K562 (cell line): ENCODE data around the gene PRR19. TPM values are rescaled to one million over a fixed set of nuclear protein-coding genes. Genes with fewer than 3 reads are reported as not detected.

ENCODE experiments used
- ATAC-seq: fragments of 200-7000 bp; cut with Tn5 transposase; 3 replicates; pipeline ENCODE4 v1.9.1; 2020; ENCODE audit warnings: moderate library complexity
- BruUV-seq: library from RNA; stranded (reverse); fragments of 400-500 nt; replicated peaks from 2 replicates; lab custom pipeline; 2021; lab: Mats Ljungman, UMichigan
- CTCF ChIA-PET: fragments of 300-600 bp; formaldehyde crosslinking; extraction: SDS; loops from one replicate; lab custom pipeline; 2021; ENCODE audit warnings: low intra/inter-chr PET ratio; lab: Yijun Ruan, JAX
- POLR2A ChIA-PET: fragments of 300-600, 350-650 bp; sonication (Branson Sonifier 250); formaldehyde crosslinking; extraction: SDS; loops from one replicate; lab custom pipeline; 2021; ENCODE audit warnings: antibody characterized with exemption, inconsistent platforms; lab: Yijun Ruan, JAX
- DNase-seq, 4 experiments: peaks; one replicate each; pipeline versions ENCODE4 v3.0.0 to v3.0.0-alpha.2; 2011 to 2018; ENCODE audit warnings: low spot score in 3 of 4, mixed read lengths in 3 of 4; ENCODE audit errors: extremely low read depth in 1 of 4
- FAIRE-seq: peaks from 2 replicates; lab custom pipeline; 2011; peaks lifted over from hg19 to GRCh38; lab: Jason Lieb, UNC
- H2AFZ ChIP-seq: 2 replicates; pipeline ENCODE4 v1.6.0; 2011; ENCODE audit warnings: low read depth, low read length, control low read depth, inconsistent platforms
- H3K27ac ChIP-seq: fragments of 200-600 bp; 3 replicates; pipeline ENCODE4 v1.8.0; 2011; ENCODE audit warnings: low read depth, mild to moderate bottlenecking, control low read depth, inconsistent platforms, low read length, moderate library complexity, mixed read lengths; ENCODE audit errors: extremely low read depth
- H3K27me3 ChIP-seq, 2 experiments: fragments of 300-600 bp in 1 of 2; 2 replicates in 1 of 2; 3 replicates in 1 of 2; pipeline versions ENCODE4 v1.6.0 to v1.8.0; 2011; ENCODE audit warnings: inconsistent platforms in 2 of 2, low read length in 2 of 2, mild to moderate bottlenecking in 1 of 2, mixed read lengths in 1 of 2, moderate library complexity in 1 of 2; ENCODE audit not compliant: control insufficient read depth in 2 of 2, insufficient read depth in 2 of 2
- H3K36me3 ChIP-seq: fragments of 300-600 bp; 3 replicates; pipeline ENCODE4 v1.8.0; 2011; ENCODE audit warnings: mild to moderate bottlenecking, low read length, inconsistent platforms; ENCODE audit not compliant: control insufficient read depth, insufficient read depth
- H3K4me1 ChIP-seq, 2 experiments: fragments of 200-600 bp in 1 of 2; replicated peaks in 1 of 2; 2 replicates in 1 of 2; 3 replicates in 1 of 2; pipeline versions ENCODE4 v1.5.1 to v1.8.0; 2011; ENCODE audit warnings: inconsistent platforms in 2 of 2, low read length in 2 of 2, mild to moderate bottlenecking in 1 of 2, mixed read lengths in 1 of 2, moderate library complexity in 1 of 2; ENCODE audit not compliant: control insufficient read depth in 2 of 2, insufficient read depth in 2 of 2
- H3K4me2 ChIP-seq: 2 replicates; pipeline ENCODE4 v1.6.1; 2011; ENCODE audit warnings: low read length, control low read depth, inconsistent platforms, mixed read lengths; ENCODE audit not compliant: insufficient read depth
- H3K4me3 ChIP-seq: fragments of 200-600 bp; sonication (generic), shearing (Covaris generic); 2 replicates; pipeline ENCODE4 v1.5.1; 2016; ENCODE audit warnings: control low read depth, inconsistent platforms
- H3K79me2 ChIP-seq: fragments of 200-600 bp; 3 replicates; pipeline ENCODE4 v1.8.0; 2011; ENCODE audit warnings: low read length, inconsistent platforms; ENCODE audit not compliant: control insufficient read depth, insufficient read depth
- H3K9ac ChIP-seq, 2 experiments: 2 replicates each; pipeline versions ENCODE4 v1.6.0 to v1.6.1; 2011; ENCODE audit warnings: low read depth in 2 of 2, low read length in 2 of 2, control low read depth in 1 of 2, inconsistent platforms in 1 of 2, mild to moderate bottlenecking in 1 of 2, mixed read lengths in 1 of 2; ENCODE audit not compliant: insufficient read depth in 1 of 2
- H3K9me1 ChIP-seq: one replicate; pipeline ENCODE4 v1.6.0; 2011; ENCODE audit warnings: inconsistent platforms, mild to moderate bottlenecking, low read length, moderate library complexity; ENCODE audit not compliant: control insufficient read depth, insufficient read depth
- H3K9me3 ChIP-seq: replicated peaks from 2 replicates; pipeline ENCODE4 v1.5.1; 2011; ENCODE audit warnings: low read depth, low read length, inconsistent platforms; ENCODE audit not compliant: control insufficient read depth, insufficient read depth
- H4K20me1 ChIP-seq: replicated peaks from 2 replicates; pipeline ENCODE4 v1.6.1; 2011; ENCODE audit warnings: low read length, inconsistent platforms, mixed read lengths; ENCODE audit not compliant: control insufficient read depth, insufficient read depth
- BCL6 ChIP-seq: fragments of 250-450 bp; sonication (Bioruptor Pico); IDR thresholded peaks from 2 replicates; pipeline ENCODE4 v1.4.0; 2020
- CHD2 ChIP-seq: IDR thresholded peaks from 2 replicates; pipeline ENCODE4 v1.6.1; 2011; ENCODE audit warnings: low read depth, low read length
- CXXC5 ChIP-seq: fragments of 250-450 bp; sonication (Bioruptor Pico); IDR thresholded peaks from 2 replicates; pipeline ENCODE4 v1.8.0; 2022; ENCODE audit warnings: inconsistent platforms, mild to moderate bottlenecking, moderate library complexity
- DIDO1 ChIP-seq: fragments of 450-650 bp; IDR thresholded peaks from 2 replicates; pipeline ENCODE4 v1.6.1; 2016; ENCODE audit warnings: low read depth, missing biosample characterization, missing genetic modification characterization
- GTF2E2 ChIP-seq: fragments of 200-800 bp; sonication (Bioruptor generic); IDR thresholded peaks from 2 replicates; pipeline ENCODE4 v1.6.1; 2016; ENCODE audit warnings: missing genetic modification characterization, missing compliant biosample characterization
- HOMEZ ChIP-seq: fragments of 250-450 bp; sonication (Bioruptor Pico); IDR thresholded peaks from 2 replicates; pipeline ENCODE4 v1.4.0; 2020; ENCODE audit warnings: mild to moderate bottlenecking, moderate library complexity
- MYNN ChIP-seq, 2 experiments: sonication (generic); formaldehyde crosslinking in 1 of 2; IDR thresholded peaks; 2 replicates each; pipeline versions ENCODE4 v1.5.0 to v1.6.1; 2016 to 2020; ENCODE audit warnings: antibody characterized with exemption in 1 of 2, missing genetic modification reagents in 1 of 2
- NCOA2 ChIP-seq, 2 experiments: fragments of 450-650 bp; IDR thresholded peaks; 2 replicates each; pipeline ENCODE4 v1.6.1; 2018; ENCODE audit warnings: mild to moderate bottlenecking in 2 of 2, moderate library complexity in 1 of 2; ENCODE audit not compliant: partially characterized antibody in 2 of 2
- OTX1 ChIP-seq: fragments of 450-650 bp; formaldehyde crosslinking; IDR thresholded peaks from 2 replicates; pipeline ENCODE4 v1.4.0; 2022; ENCODE audit warnings: mild to moderate bottlenecking
- SETDB1 ChIP-seq: IDR thresholded peaks from one replicate; pipeline ENCODE4 v1.6.1; 2012; ENCODE audit warnings: low read length, control low read depth, inconsistent platforms
- STAT5A ChIP-seq: IDR thresholded peaks from 2 replicates; pipeline ENCODE4 v1.6.1; 2012; ENCODE audit warnings: low read length, inconsistent platforms, borderline replicate concordance
- TEAD1 ChIP-seq, 2 experiments: fragments of 450-650 bp in 1 of 2; sonication (generic) in 1 of 2; formaldehyde crosslinking; IDR thresholded peaks; 2 replicates each; pipeline versions ENCODE4 v1.4.0 to v1.8.0; 2020 to 2022; ENCODE audit warnings: mild to moderate bottlenecking in 2 of 2, missing genetic modification reagents in 1 of 2
- ZFX ChIP-seq: sonication (generic); formaldehyde crosslinking; IDR thresholded peaks from 2 replicates; pipeline ENCODE4 v1.8.0; 2022; ENCODE audit warnings: mild to moderate bottlenecking, missing genetic modification reagents, moderate library complexity
- ZNF121 ChIP-seq: sonication (generic); formaldehyde crosslinking; conservative IDR thresholded peaks from 2 replicates; pipeline ENCODE4 v1.8.0; 2022; ENCODE audit warnings: missing genetic modification reagents
- ZNF431 ChIP-seq: sonication (generic); formaldehyde crosslinking; IDR thresholded peaks from 2 replicates; pipeline ENCODE4 v1.8.0; 2022; ENCODE audit warnings: mild to moderate bottlenecking, missing genetic modification reagents
- WGBS: fragments of 100-300 bp; shearing (Covaris generic); methylation state at CpG from one replicate; pipeline ENCODE4 v1.1.6; 2016; ENCODE audit warnings: low coverage, mixed read lengths; ENCODE audit not compliant: insufficient coverage; ENCODE audit errors: missing lambda C conversion rate; 5-methylcytosine and 5-hydroxymethylcytosine counted together
- in situ Hi-C: fragments of 300-500 bp; cut with MboI; formaldehyde crosslinking; loops from 4 replicates; pipeline ENCODE4 v1.15.0; 2018; ENCODE audit warnings: inconsistent platforms, mixed read lengths
- intact Hi-C: fragments of 100-400 bp; cut with micrococcal nuclease; formaldehyde crosslinking; loops from 2 replicates; pipeline ENCODE4 v1.14.2; 2022
- polyA plus RNA-seq, 8 experiments: library from polyadenylated mRNA; depleted of rRNA in 4 of 8; stranded (reverse) in 5 of 8; unstranded in 3 of 8; fragments of >200 nt; fragmentation: Nextera tagmentation in 2 of 8; fragmentation: Illumina TruSeq in 1 of 8; extraction: Ambion mirVana in 2 of 8; extraction: Trizol in 1 of 8; gene quantifications; 2 replicates each; pipeline versions ENCODE4 v1.2.1 to v1.2.3, GENCODE V29; 2011 to 2014; ENCODE audit warnings: inconsistent platforms in 1 of 8, missing spikeins in 1 of 8
- total RNA-seq, 7 experiments: library from RNA; depleted of rRNA in 6 of 7; stranded (reverse); fragments of >200 nt in 6 of 7; fragmentation: Illumina TruSeq in 2 of 7; extraction: Trizol in 2 of 7; gene quantifications; 2 replicates each; pipeline versions ENCODE4 v1.2.1 to v1.2.3, GENCODE V29; 2011 to 2021; ENCODE audit warnings: low replicate concordance in 1 of 7

The PRR19 gene
- total and polyA plus RNA-seq, 9 of the 15 experiments (the other 6 are each of a cell fraction or from before 2014, with no cell fraction given), result 0.10 to 1.6 (median 0.54) TPM

GRCh38 chr19:42312370-42312769, 10.4 kb downstream of the PRR19 start:
- peak overlapping the region in 1 of 2 experiments; percentile 59; a peak in 1 of 4 replicates for H3K9ac ChIP-seq
- H3K4me3 ChIP-seq, result no peak overlapping the region
- no peak overlapping the region for H2AFZ ChIP-seq
- no peak for ATAC-seq
- H4K20me1 ChIP-seq, result no peaks in the 10 kb centered on the region
- no peak overlapping the region for H3K27ac ChIP-seq
- POLR2A ChIA-PET, result no interaction called here
- FAIRE-seq, result peak; percentile 66
- H3K9me1 ChIP-seq, result no peaks in the 10 kb centered on the region
- BruUV-seq, result no TSS peak
- no peak for DNase-seq
- peaks cover 15 to 51% of the 10 kb centered on the region in 2 experiments; a peak in 3 of 5 replicates for H3K4me1 ChIP-seq
- no peaks in the 10 kb centered on the region for H3K9me3 ChIP-seq
- no peaks in the 10 kb centered on the region for H3K36me3 ChIP-seq
- WGBS, result 89% methylated on average over 5 of the region's 5 CpGs
- in situ Hi-C loops, result no loop called here
- TF ChIP-seq ZNF431 (CRISPR knock-in tag), result no peak
- TF ChIP-seq NCOA2 (IDR thresholded peaks at IDR 0.05; ENCODE audit: partially characterized antibody in 2 of 2), result no peak
- no peak for TF ChIP-seq HOMEZ (CRISPR knock-in tag)
- no peak for TF ChIP-seq MYNN (IDR thresholded peaks at IDR 0.05)
- TF ChIP-seq MYNN (CRISPR knock-in tag; IDR thresholded peaks at IDR 0.05), result no peak
- no peak for TF ChIP-seq DIDO1 (tag)
- TF ChIP-seq OTX1 (CRISPR knock-in tag), result no peak
- TF ChIP-seq SETDB1, result no peak
- no peak for TF ChIP-seq GTF2E2
- TF ChIP-seq BCL6 (CRISPR knock-in tag), result no peak
- TF ChIP-seq CHD2, result no peak
- TF ChIP-seq STAT5A, result no peak
- no peak for TF ChIP-seq CXXC5
- TF ChIP-seq TEAD1 (CRISPR knock-in tag; IDR thresholded peaks at IDR 0.05), result no peak
- TF ChIP-seq ZNF121, result no peak
- no peak for TF ChIP-seq ZFX (CRISPR knock-in tag)
- TF ChIP-seq, all 486 proteins: peak for 0
- intact Hi-C loops, result no loop called here
- Histone ChIP-seq H3K79me2 (no peaks in the 10 kb centered on the region), H3K4me2 (no peak overlapping the region), H3K27me3 (no peaks in the 10 kb centered on the region)
- CTCF ChIA-PET, result no interaction called here
